ENCODE data around the gene NEK10. TPM values are rescaled to one million over a fixed set of nuclear protein-coding genes. Genes with fewer than 3 reads are reported as not detected.

NEK10 gene
- total RNA-seq, 1 donor from 2014 or later: 11.7 TPM

DNA sequence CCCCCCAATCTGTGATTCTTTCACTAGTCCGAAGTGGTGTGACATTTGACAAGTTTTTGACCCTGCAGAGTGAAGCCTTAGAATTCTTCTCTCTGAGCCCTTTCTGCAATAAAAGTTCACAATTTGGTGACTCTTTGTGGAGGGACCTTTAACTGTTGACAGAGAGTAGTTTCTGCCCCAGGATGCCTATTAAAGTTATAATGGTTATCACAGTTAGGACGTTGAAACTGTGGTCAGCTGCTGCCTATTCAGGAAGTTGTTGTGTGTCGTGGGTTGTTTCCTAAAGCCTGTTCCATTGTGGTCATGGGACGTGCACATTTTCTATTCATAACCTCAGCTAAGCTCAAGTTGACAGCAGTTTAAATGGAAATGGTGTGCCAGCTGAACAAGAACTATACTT lies 274.5 kb downstream of the NEK10 start:
- no peak for DNase-seq
- ATAC-seq (ENCODE audit: poor library complexity): no peak
- intact Hi-C loops (cut with DNase I): no loop called here

DNA sequence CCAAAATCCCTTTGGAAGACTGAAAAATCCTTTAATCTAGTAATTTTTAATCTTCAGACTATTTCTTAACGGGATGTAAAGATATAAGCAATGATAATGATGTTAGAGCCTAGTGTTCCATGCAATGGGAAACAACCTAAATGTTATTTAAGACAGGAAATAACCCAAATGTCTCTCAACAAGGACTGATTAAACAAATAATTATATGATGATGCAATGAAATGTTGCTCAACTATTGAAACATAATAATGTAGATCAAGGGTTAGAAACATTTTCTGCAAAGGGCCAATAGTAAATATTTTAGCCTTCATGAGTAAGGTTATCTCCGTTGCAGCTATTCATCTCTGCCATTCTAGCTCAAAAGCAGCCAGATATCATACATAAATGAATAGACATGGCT lies 275.4 kb downstream of the NEK10 start:
- ATAC-seq (ENCODE audit: poor library complexity) (no peak), DNase-seq (no peak)
- intact Hi-C loops (cut with DNase I): no loop called here

DNA sequence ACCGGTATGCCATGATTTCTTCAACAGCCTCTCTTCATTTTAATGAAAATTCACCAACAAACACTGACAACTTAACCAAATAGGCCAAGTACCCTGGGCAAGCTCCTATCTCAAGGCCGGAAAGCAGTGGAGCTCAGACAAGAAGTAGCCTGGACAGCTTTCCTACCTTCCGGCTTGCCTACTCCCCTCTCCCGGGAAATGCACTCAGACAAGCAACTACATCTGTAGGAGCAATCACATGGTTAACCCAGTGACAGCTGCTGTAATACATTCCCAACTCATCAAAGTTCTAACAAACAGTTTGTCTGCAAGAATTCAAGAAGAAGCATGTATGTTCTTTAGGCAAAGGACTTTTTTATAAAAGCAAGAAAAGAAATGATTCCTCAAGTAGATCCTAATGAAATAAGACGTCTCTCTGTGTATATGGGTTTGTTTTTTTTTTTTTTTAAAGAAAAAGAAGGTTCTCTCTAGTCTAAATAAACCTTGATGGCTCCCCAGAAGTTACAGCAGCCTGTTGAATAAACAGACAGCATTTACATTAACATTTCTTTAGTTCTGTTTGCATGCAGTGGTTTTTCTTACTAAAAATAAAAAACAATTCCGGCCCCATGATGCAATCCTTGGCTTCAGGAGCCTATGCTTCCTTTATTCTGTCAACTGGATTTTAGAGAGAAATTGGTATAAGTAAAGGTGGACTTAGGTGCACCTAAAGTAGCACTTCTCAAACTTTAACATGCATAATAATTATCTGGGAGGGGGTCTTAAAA lies 278.7 kb downstream of the NEK10 start:
- ATAC-seq (ENCODE audit: poor library complexity): peak; percentile 45
- DNase-seq: no peak
- intact Hi-C loops (cut with DNase I): no loop called here

GRCh38 chr3:27089645-27090044 lies 279.5 kb downstream of the NEK10 start:
- ATAC-seq (ENCODE audit: poor library complexity) (no peak), DNase-seq (no peak)
- intact Hi-C loops (cut with DNase I): no loop called here

- intact Hi-C loops (cut with DNase I): no loop called here
- ATAC-seq (ENCODE audit: poor library complexity) (no peak), DNase-seq (peak; percentile 58)
Measured at GRCh38 chr3:27089068-27089467, 280.1 kb downstream of the NEK10 start.

GRCh38 chr3:27085829-27086730 lies 283.1 kb downstream of the NEK10 start:
- peak; percentile 45 for ATAC-seq (ENCODE audit: poor library complexity)
- intact Hi-C loops (cut with DNase I): no loop called here
- DNase-seq: no peak

GRCh38 chr3:27081992-27082607 lies 287.1 kb downstream of the NEK10 start:
- ATAC-seq (ENCODE audit: poor library complexity): no peak

GRCh38 chr3:27081566-27081965 lies 287.6 kb downstream of the NEK10 start:
- intact Hi-C loops (cut with DNase I): no loop called here

More at GRCh38 chr3:27081992-27082607, 287.1 kb downstream of the NEK10 start:
- intact Hi-C loops (cut with DNase I): no loop called here
- no peak for DNase-seq

DNA sequence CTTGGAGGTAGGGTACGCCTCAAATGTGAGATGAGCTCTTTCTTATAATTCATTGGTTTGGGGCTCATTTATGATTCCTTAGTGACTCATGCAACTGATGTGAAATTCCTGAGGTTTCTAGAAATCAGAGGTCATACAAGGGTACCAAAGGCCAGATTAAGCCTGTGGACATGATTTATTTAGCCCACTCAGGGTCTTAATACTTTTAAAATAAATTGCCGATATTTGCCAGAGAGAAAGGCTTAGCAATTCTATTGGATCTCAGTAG lies 289.0 kb downstream of the NEK10 start:
- ATAC-seq (ENCODE audit: poor library complexity) (no peak), DNase-seq (no peak)
- intact Hi-C loops (cut with DNase I): no loop called here

More at GRCh38 chr3:27081566-27081965, 287.6 kb downstream of the NEK10 start:
- DNase-seq: no peak
- no peak for ATAC-seq (ENCODE audit: poor library complexity)

DNA sequence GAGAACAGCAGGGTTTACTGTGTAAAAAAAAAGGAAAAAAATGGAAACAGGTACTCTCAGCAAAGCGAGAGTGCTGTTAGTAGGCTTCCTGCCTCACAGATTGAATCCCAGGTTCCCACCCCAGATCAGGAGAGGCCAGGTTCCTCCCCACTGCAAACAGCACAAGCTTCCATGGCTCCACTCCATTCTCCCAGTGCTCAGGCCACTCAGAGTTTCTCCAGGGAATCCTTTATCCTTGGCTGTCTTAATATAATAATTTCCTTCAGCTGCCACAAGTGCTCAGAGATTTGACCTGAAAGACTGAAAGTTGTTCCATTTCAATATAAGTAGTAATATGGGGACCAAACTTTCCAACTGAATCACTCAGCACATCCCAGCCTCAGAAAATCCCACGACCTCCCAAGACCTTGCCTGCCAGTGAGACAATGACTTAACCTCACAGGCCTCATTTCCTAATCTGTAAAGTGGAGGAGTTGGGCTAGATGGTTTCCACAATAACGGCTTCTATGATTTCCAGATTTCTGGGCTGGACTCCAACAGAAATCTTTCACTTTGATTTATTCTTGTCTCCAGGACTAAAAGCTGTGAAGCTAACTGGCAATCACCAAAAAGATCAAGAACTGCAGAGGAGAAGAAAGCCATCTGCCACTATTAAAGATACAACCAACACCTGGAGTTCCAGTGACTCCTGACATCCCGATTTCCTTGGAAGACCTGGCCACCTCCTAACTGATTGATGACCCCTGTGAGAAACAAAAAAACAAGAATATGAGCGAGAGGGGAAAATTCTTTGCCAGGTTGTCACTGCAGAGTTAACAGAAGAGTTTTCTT lies 289.5 kb downstream of the NEK10 start:
- DNase-seq (no peak), ATAC-seq (ENCODE audit: poor library complexity) (peak; percentile 51)
- intact Hi-C loops (cut with DNase I): no loop called here

GRCh38 chr3:27078246-27078913 lies 290.8 kb downstream of the NEK10 start:
- DNase-seq (no peak), ATAC-seq (ENCODE audit: poor library complexity) (no peak)
- intact Hi-C loops (cut with DNase I): no loop called here

DNA sequence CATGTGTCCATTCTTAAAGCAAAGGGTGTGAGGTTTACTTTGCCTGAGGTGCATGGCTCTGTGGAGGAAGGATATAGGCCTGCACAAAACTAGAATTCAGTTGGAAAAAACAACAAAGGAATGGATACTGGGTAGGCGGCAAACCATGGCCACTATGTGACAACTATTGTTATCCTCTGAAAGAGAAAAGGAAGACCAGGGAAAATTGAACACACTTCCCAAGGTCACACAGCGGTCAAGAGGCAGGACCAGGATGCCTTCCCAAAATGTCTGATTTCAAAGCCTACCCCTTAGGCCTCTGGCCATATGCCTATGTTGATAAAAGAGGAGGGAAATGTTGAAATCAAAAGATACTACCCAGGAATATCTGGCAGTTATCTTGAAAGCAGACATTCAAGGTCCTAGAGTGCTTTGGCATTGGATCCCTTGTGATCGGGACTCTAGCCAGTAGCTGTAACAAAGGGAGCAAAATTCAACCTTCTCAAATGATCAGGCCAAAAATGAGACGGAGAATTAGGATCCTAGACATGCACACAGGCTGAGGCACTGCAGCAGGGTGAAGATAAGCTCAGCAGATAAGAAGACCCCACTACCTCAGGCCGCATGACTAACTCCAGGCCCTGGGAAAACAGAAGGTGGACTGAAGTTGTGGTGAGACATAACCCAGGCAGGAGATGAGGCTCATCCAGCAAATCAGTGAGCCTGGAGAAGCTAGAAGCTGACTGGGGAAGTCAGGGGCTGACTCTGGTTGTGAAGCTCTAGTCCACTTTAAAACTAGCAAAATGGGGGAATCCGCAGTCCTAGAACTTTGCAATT lies 292.2 kb downstream of the NEK10 start:
- intact Hi-C loops (cut with DNase I): no loop called here
- DNase-seq (no peak), ATAC-seq (ENCODE audit: poor library complexity) (no peak)

- ATAC-seq (ENCODE audit: poor library complexity) (no peak), DNase-seq (no peak)
- intact Hi-C loops (cut with DNase I): no loop called here
Measured at GRCh38 chr3:27074914-27075313, 294.3 kb downstream of the NEK10 start.

GRCh38 chr3:27073912-27074311 lies 295.3 kb downstream of the NEK10 start:
- no peak for ATAC-seq (ENCODE audit: poor library complexity)
- intact Hi-C loops (cut with DNase I): no loop called here
- DNase-seq: no peak

DNA sequence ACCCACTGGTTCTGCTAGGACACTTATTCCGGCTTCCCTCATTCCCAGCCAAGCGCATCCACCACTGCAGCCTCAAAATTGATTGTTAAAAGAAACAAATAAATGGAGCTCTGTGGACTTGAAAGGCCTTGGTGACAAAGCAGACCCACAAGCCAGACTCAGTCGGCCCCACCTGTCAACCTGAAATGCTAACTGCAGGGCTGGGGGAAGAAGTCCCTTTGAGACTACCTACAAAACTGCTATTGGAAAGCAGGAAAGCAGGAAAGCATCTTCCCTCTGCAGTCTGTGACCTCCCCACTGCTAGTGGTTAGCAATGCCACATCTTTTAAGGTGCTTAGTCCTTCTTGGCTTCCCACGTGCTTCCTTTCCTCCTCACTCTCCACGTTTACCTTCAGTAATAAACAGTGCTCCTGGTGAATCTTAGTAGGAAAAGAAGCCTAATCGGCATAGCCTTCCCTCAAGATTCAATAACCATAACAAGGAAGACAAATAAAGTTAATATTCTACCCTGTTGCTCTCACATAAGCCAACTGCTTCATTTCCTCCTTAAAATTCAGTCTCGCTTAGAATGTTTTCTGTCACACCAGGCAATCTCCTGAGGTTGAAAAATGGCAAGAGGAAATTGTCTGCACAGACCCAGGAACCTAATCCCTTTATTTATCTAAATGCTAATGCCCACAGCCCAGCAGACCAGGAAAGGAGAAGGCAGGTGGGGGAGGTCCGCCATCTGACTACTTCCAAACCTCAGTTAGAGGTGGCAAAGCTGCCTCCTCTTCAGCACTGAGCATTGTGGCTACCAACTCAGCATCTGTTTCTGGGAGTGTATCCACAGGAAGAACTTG lies 296.2 kb downstream of the NEK10 start:
- ATAC-seq (ENCODE audit: poor library complexity): no peak

DNA sequence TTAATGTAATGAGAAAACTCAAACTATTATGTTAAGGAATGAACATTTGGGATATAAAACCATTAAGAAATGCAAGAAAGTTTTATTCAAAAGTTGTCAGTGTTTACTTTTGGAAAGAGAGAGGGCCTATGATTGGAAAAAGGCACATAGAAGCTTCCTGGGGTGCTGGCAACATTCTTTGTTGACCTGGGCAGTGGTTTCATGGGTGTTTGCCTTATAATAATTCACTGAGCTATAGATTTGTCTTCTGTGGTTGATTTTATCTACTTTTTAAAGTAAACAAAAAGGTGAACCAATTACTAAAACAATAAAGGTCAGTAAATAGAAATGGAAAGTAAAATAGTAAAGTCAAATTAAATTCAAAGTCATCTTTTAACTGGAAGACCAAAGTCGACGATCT lies 308.8 kb downstream of the NEK10 start:
- intact Hi-C loops (cut with DNase I): no loop called here
- DNase-seq (no peak), ATAC-seq (ENCODE audit: poor library complexity) (no peak)

More for the DNA sequence above, 296.2 kb downstream of the NEK10 start:
- DNase-seq: no peak
- intact Hi-C loops (cut with DNase I): no loop called here

Measured in Right ventricle myocardium superior (tissue), 1 donor.